NK-92 (cell line): ENCODE measurements around the gene SLC5A5.
A peak's percentile ranks its signal among the peaks of the same experiment; 100 is the strongest.

Source experiments
- DNase-seq: peaks from one replicate; lab custom pipeline; 2025; ENCODE audit not compliant: unreplicated experiment; lab: John Stamatoyannopoulos, UW

SLC5A5 gene

DNA sequence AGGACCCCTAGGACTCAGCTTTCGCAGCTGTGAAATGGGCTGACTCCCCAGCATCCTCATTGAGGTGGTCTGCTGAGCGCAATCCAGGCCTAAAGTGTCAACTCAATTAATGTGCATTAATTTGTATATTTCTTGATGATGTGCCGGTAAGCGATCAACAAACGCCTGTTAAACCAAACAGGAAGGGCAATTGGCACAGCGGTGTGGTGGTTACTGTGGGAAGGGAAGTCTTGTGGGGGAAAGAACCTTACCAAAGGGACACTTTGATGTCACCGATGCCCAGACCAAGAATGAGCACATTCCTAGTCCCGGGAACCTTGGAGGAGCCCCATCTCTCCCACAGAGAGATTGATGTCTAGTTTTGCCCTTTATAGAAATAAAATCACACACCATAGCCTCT is 25.6 kb upstream of the SLC5A5 start:
- DNase-seq: no peak

DNA sequence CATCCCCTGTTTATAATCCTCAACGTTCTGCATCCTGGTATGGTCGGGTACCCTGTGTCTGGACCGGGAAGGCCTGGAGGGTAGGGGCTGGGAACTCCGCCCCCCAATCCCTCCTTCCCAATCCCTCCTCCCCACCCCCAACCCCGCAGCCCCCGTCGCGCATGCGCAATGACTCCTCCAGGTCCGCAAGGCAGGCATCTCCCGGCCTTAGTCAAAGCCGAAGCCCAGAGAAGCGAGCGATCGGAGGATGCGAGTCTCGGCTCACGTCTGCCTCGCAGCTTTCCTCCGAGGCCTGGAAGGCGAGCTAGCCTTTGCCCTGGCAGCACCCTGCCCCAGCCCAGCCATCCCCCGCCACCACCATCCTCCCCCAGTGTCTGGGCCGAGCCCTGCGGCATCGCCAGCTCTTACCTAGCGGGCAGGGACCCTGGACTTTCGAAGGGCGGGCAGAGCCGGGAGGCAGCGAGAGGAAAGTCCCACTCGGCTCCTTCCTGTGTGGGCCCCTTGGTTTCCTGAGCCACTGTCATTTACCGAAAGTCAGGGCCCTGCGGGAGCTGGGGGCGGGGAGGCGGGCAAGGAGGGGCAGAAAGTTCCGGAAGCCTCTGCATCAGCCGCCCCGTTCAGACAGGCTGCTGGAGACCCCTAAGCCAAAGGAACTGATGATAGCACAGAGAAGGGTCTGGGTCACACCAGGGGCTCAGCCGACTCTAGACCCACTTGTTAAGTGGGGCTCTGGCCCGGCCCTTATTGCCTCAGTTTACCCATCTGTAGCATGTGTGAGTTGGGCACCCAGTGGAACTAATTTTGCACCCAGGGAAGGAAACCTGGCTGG is 24.0 kb upstream of the SLC5A5 start, which contains the start of gene JAK3:
Gene JAK3, minus strand, starts transcription at position 445 of the 829 bp plus-strand sequence. CDS start 3,565 bp downstream, outside the sequence.
- no peak for DNase-seq

- DNase-seq: no peak
Measured at GRCh38 chr19:17848595-17849292, 23.0 kb upstream of the SLC5A5 start.

DNA sequence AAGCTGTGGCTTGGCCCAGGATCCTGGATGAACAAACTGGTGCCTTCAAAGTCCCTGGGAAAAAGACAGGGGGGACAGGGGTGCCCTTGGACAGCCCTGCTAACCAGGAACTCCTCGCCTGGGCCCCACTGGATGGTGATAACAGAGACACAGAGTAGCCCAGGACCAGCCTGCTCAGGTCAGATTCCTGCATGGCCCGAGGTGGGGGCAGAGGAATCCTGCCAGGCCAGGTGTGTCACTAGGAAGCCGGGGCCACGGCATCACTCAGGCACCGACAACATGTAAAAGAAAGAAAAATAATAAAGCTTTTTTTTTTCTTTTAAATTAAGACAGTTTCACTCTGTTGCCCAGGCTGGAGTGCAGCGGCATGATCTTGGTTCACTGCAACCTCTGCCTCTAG is 17.7 kb upstream of the SLC5A5 start:
- DNase-seq: no peak

DNA sequence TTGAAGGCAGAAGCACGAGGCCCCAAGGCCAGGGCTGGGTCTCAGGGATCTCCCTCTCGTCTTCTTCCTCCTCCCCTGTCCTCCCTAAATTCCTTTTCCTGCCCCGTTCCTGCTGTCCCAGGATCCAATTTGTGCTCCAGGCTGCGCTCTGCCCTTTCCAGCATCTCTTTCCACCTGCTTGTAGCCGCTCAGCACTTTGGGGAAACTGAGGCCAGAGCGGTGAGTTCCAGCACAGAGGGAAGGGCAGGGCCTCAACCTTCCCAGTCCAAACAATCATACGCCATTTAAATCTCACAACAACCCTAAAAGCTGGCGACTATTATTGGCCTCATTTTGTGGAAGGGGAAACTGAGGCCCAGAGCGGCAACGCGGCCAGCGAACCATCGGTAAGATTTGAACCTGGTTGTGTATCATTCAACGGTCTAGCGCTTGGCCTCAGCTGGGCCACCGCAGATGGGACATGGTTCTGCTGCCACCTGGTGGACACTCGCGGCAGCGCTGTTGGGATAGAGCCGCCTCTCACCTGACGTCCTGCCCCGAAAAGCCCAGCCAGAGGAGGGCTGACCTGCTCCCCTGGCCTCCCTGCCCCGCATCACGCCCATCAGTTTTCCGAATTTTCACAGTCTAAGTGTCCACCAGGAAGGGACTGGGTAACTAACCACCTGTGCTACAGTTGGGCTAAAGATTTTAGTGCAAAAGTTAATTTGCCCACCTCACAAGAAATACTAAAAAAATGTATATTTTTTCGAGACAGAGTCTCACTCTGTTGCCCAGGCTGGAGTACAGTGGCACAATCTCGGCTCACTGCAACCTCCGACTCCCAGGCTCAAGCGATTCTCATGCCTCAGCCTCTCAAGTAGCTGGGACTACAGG is 16.2 kb upstream of the SLC5A5 start:
- no peak for DNase-seq

- peak; percentile 95 for DNase-seq
Measured at GRCh38 chr19:17859533-17860330, 12.0 kb upstream of the SLC5A5 start, which contains the start of gene RPL18A. Gene RPL18A, plus strand, starts transcription at chr19:17859910. Its CDS starts 47 bp downstream, at chr19:17859957.

DNA sequence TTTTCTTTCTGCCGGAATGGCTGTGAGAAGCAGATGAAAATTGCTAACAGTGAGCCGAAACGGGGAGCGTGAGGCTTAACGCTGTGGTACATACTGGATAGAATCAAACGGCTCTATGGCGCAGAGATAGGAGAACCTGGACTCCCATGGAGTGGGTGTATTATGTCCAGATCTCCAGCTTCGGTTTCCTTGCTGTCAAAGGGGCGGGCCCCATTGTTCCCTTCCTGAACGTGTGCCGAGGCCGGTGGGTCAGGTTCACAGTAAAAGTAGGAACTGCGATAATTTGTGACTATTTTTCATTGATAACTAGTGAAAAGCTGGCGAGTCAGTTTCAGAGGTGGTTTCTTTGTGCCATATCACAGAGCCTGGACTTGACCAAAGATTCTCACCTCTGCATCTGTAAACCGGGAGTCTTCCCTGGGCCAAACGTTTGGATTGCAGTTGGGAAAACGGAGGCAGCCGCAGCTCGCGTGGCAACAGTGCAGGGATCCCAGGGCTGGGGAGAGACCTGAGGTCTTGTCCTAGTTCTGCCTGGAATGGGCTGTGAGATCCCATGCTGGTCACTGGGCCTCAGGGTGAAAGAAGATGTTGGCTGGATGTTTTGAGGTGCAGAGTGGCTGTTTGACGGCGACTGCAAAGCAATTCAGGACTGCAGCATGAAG is 11.3 kb upstream of the SLC5A5 start:
- no peak for DNase-seq

DNA sequence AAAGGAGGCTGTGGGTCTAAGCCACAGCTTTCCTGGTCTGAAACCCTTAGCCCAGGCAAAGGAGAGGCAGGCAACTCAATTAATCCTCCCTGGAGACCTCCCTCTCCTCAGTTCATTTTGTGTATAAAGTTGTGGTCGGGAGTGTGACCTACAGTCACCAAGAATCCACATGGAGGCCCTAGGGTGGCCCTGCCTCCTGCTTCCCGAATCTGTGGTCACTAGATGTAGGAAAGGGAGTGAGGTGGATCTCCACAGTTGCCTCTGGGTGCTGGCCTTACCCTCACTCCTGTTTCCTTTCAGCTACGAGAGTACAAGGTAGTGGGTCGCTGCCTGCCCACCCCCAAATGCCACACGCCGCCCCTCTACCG is 10.8 kb upstream of the SLC5A5 start:
- DNase-seq: no peak

DNA sequence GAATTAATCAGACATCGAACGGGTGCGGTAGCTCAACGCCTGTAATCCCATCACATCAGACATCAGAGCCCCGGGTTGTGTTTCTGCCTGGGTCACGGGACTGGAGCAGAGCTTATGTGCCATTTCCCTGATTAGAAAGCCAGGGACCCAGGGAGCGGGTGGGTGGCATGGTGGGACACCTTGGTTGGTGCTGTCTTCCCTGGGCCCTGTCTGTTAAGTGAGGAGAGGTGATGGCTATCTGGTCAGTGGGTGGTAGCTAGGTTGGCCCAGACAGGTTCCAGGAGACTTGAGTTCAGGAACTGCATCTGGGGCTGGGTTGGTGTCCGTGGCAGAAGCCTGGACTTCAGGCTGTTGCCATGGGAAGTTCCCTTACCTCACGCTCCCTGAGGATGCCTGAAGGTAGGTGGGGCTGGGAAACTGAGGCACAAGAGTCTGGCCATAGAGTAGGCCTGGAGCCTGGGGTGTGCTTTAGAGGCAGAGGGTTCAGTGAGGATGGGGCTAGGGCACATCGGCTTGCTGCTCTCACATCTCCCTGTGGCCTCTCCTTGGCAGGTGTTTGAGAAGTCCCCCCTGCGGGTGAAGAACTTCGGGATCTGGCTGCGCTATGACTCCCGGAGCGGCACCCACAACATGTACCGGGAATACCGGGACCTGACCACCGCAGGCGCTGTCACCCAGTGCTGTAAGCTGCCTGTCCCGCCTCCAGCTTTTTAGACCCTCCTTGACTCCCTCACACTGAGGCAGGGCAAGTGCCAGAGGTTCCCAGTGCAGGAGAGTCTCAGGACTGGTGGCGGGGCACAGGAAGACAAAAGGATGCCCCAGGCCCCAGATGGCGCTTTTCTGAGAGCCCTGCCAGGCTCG is 10.0 kb upstream of the SLC5A5 start:
- DNase-seq: no peak

DNA sequence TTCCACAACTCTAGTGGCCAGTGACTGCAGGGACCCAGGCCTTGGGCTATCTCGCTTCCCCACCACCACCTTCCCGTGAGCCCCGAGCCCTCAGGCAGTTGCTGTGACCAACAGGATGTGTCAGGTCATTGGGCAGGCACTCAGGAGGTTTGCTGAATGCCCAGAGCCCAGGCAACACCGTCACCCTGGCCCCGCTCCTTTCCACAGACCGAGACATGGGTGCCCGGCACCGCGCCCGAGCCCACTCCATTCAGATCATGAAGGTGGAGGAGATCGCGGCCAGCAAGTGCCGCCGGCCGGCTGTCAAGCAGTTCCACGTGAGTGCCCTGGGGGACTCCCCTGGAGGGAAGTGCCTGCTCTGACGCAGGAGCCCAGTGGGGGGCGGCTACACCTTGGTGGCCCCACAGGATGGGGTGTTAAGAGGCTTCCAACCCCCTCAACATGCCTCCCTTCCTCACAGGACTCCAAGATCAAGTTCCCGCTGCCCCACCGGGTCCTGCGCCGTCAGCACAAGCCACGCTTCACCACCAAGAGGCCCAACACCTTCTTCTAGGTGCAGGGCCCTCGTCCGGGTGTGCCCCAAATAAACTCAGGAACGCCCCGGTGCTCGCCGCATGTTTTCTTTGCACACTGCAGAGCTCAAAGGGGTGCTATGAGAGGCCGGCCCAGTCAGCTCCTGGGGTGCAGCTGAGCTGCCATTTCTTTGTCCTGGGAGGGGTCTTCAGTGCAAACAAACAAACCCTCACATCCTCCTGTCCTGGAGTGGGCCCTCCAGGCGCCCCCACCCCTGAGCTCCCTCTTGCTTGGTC is 8.8 kb upstream of the SLC5A5 start:
- DNase-seq: no peak

GRCh38 chr19:17863520-17864182 is 8.1 kb upstream of the SLC5A5 start:
- DNase-seq: no peak

DNA sequence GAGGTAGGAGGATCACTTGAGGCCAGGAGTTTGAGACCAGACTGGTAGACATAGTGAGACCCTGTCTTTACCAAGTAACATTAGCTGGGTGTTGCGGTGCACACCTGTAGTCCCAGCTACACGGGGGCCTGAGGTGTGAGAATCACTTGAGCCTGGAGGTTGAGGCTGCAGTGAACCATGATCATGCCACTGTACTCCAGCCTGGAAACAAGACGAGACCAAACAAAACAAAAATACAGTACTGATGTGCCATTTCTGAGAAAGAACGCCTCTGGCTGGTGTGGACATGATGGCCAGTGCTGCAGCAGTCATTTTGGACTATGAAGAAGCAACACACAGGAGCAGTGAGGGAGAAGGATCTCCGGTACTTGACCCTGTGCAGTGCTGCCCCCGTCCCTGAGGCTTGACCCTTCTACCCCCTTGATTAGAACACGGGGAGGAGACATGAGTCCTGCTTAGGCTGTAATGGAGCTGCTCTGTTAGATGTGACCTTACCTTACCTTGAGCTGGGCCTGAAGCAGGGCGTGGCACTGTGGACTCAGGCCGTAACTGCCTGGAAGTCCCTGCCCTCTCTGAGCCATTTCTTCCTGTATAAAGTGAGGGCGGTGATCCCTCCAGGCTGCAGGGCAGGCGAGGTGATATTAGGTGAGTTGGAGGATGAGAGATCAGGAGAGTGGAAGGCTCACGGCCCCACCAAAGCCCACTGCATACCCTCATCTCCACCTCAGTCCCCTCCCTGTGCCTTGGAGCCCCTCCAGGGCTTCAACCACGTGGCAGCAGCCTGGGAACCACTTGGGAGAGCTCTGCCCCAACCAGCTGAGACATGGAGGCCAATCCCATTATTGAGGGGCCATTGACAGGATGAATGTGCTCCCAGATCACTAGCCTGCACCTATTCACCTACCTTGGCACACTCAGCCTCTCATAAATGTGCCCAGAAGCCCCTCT is 6.1 kb upstream of the SLC5A5 start:
- no peak for DNase-seq

- no peak for DNase-seq
Measured at GRCh38 chr19:17866312-17866963, 5.3 kb upstream of the SLC5A5 start.

DNA sequence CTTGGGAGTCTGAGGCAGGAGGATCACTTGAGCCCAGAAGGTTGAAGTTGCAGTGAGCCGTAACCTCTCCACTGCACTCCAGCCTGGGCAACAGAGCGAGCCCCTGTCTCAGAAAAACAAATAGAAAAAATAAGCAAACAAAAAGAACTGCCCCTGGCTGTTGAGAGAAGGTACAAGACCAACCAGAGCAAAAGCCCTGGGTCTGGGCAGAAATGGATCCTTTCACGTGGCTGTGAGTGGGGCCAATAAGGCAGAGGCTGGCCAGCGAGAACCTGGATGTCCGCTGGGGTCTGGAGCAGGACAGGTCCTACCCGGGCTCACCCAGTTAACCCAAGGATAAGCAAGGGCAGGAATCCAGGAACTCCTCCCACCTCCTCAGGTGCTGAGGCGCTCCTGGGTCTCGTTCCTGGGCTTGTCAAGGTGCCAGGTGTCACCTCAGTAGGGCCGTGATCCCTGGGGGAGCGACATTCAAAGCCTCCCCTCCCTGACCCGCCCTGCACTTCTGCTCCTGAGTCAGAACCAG is 4.7 kb upstream of the SLC5A5 start:
- DNase-seq: no peak

DNA sequence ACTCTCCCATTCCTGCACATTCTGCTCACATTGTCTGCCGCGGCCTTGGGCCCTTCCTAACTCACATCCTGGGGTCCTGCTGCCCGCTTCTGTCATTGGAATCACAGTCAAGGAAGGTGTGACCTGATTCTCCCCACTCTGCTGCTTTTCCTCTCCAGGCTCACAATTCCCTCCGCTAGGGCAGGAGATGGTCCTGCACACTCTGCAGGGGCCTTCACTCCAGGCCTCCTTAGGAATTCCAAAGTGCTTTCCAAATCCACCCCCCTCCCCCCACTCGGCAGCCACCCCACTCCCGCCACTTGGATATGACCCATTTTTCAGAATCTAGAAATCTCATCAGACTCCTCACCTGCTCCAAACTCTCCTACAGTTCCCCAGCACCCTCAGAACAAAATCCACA is 3.1 kb upstream of the SLC5A5 start:
- DNase-seq: no peak

DNA sequence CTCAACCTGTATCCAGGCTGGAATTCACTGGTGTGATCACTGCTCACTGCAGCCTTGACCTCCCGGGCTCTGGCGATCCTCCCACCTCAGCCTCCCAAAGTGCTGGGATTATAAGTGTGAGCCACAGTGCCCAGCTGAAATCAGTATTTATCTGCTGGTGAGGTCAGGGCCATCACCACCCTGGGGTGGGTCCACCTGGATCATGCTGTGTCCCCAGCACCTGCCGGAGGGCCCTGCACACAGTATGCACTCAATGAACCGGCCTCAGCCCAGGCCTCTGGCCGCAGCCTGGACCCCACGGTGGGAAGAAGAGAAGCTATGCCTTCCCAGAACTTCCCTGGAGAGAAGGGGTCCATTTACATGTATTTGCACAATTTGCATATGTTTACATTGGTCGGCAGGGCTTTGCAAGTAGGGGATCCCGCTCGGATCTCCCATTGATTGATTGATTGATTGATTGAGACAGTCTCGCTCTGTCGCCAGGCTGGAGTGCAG is 2.6 kb upstream of the SLC5A5 start:
- no peak for DNase-seq
